ENCODE results near the gene TRAF2.
"Not testable (repeated sequence)": the region's sequence is repeated elsewhere in the genome, so short reads cannot be mapped to it uniquely, and the experiment has no call there.

TRAF2 gene

GRCh38 chr9:136861874-136862457 is 24.4 kb upstream of the TRAF2 start:
- no peak for DNase-seq
- H3K27ac Mint-ChIP-seq: peak overlapping the region; percentile 66
- no peak overlapping the region for H3K4me3 Mint-ChIP-seq
- H3K4me1 Mint-ChIP-seq: peaks cover 6% of the 10 kb centered on the region
- peaks cover 14% of the 10 kb centered on the region for H3K36me3 Mint-ChIP-seq (ENCODE audit: low read depth)
- no peaks in the 10 kb centered on the region for H3K27me3 Mint-ChIP-seq (ENCODE audit: low read depth, poor library complexity)
- TF ChIP-seq, protein P1, sequence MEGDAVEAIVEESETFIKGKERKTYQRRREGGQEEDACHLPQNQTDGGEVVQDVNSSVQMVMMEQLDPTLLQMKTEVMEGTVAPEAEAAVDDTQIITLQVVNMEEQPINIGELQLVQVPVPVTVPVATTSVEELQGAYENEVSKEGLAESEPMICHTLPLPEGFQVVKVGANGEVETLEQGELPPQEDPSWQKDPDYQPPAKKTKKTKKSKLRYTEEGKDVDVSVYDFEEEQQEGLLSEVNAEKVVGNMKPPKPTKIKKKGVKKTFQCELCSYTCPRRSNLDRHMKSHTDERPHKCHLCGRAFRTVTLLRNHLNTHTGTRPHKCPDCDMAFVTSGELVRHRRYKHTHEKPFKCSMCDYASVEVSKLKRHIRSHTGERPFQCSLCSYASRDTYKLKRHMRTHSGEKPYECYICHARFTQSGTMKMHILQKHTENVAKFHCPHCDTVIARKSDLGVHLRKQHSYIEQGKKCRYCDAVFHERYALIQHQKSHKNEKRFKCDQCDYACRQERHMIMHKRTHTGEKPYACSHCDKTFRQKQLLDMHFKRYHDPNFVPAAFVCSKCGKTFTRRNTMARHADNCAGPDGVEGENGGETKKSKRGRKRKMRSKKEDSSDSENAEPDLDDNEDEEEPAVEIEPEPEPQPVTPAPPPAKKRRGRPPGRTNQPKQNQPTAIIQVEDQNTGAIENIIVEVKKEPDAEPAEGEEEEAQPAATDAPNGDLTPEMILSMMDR (IDR thresholded peaks at IDR 0.05): no peak
- H3K9me3 Mint-ChIP-seq: peaks cover under 1% of the 10 kb centered on the region

DNA sequence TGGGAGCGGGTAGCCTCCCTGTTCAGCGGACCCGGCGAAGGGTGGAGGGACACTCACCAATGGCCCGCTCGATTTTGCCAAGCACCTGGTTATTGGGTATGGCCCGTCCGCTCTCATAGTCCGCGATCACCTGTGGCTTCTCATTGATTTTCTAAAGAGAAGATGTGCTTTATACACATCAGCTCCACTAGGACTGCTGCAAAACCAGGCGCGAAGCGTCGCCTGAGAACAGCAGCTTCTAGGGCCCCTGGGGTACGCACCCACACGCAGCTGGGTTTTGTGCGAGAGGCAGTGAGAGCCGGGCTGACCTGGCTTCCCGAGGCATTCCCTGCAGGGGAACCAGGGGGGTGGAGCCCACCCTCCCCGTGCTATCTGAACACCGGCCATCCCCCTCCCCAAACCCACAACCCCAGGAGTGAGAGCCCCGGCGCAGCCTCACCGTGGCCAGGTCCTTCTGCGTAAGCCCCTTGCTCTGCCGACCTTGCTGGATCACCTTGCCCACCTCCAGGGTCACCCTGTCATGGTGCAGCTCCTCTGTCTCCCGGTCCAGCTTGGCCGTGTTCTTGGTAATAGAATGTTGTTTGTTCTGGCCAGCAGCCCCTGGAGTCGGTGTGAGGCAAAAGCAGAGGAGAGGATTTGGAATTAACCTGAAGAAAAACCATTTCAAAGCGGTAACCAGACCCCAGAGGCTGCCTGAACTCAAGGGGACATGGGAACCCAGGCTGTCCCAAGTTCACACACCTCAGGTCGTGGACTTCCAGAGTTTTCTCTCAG is 23.3 kb upstream of the TRAF2 start:
- H3K36me3 Mint-ChIP-seq (ENCODE audit: low read depth): peaks cover 20% of the 10 kb centered on the region
- no peak overlapping the region for H3K4me3 Mint-ChIP-seq
- peaks cover 6% of the 10 kb centered on the region for H3K4me1 Mint-ChIP-seq
- DNase-seq: no peak
- TF ChIP-seq, protein P1 (IDR thresholded peaks at IDR 0.05): no peak
- peaks cover 11% of the 10 kb centered on the region for H3K9me3 Mint-ChIP-seq
- no peak overlapping the region for H3K27ac Mint-ChIP-seq
- H3K27me3 Mint-ChIP-seq (ENCODE audit: low read depth, poor library complexity): no peaks in the 10 kb centered on the region

- H3K36me3 Mint-ChIP-seq (ENCODE audit: low read depth): peaks cover 27% of the 10 kb centered on the region
- TF ChIP-seq, protein P1 (IDR thresholded peaks at IDR 0.05): no peak
- H3K4me3 Mint-ChIP-seq: no peak overlapping the region
- no peak overlapping the region for H3K27ac Mint-ChIP-seq
- no peak for DNase-seq
- H3K9me3 Mint-ChIP-seq: peaks cover 19% of the 10 kb centered on the region
- H3K27me3 Mint-ChIP-seq (ENCODE audit: low read depth, poor library complexity): no peaks in the 10 kb centered on the region
- H3K4me1 Mint-ChIP-seq: peaks cover 6% of the 10 kb centered on the region
These were observed 22.6 kb upstream of the TRAF2 start for GRCh38 chr9:136863623-136864273.

- TF ChIP-seq, protein P1 (IDR thresholded peaks at IDR 0.05): no peak
- no peak for DNase-seq
- peaks cover 6% of the 10 kb centered on the region for H3K4me1 Mint-ChIP-seq
- peaks cover 39% of the 10 kb centered on the region for H3K36me3 Mint-ChIP-seq (ENCODE audit: low read depth)
- H3K9me3 Mint-ChIP-seq: peaks cover 33% of the 10 kb centered on the region
- H3K27ac Mint-ChIP-seq: no peak overlapping the region
- H3K27me3 Mint-ChIP-seq (ENCODE audit: low read depth, poor library complexity): peaks cover 4% of the 10 kb centered on the region
- H3K4me3 Mint-ChIP-seq: peak overlapping the region; percentile 83
These were observed 21.1 kb upstream of the TRAF2 start for GRCh38 chr9:136865041-136865767.

GRCh38 chr9:136865768-136866103 is 20.6 kb upstream of the TRAF2 start:
- DNase-seq: no peak
- Mint-ChIP-seq H3K27ac (no peak overlapping the region), H3K4me1 (peaks cover 6% of the 10 kb centered on the region), H3K27me3 (ENCODE audit: low read depth, poor library complexity) (peaks cover 4% of the 10 kb centered on the region), H3K9me3 (peaks cover 38% of the 10 kb centered on the region), H3K4me3 (peak overlapping the region; percentile 83), H3K36me3 (ENCODE audit: low read depth) (peaks cover 39% of the 10 kb centered on the region)
- TF ChIP-seq, protein P1 (IDR thresholded peaks at IDR 0.05): no peak

DNA sequence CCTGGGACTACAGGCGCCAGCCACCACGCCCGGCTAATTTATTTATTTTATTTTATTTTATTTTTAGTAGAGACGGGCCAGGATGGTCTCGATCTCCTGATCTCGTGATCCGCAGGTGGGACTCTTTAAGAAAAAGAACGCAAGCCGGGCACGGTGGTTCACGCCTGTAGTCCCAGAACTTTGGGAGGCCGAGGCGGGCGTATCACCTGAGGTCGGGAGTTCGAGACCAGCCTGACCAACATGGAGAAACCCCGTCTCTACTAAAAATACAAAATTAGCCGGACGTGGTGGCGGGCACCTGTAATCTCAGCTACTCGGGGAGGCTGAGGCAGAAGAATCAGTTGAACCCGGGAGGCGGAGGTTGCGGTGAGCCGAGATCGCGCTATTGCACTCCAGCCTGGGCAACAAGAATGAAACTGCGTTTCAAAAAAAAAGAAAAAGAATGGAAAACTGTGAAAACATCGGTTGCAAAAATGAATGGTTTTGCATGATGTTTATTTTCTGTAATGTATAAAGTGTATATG is 19.4 kb upstream of the TRAF2 start:
- Mint-ChIP-seq H3K4me3 (peak overlapping the region; percentile 68), H3K36me3 (ENCODE audit: low read depth) (peaks cover 43% of the 10 kb centered on the region), H3K9me3 (peaks cover 51% of the 10 kb centered on the region)
- not testable (repeated sequence) for H3K4me1 Mint-ChIP-seq; H3K27ac Mint-ChIP-seq; DNase-seq; H3K27me3 Mint-ChIP-seq (ENCODE audit: low read depth, poor library complexity)

Data from nephron progenitor cell (in vitro differentiated cells).